GM12878 (cell line): ENCODE results near the gene KASH5. TPM values are rescaled to one million over a fixed set of nuclear protein-coding genes. Genes with fewer than 3 reads are reported as not detected.

Source experiments
- ATF3 ChIP-seq: IDR thresholded peaks from 2 replicates; pipeline ENCODE4 v1.6.1; 2011; ENCODE audit warnings: low read depth, mild to moderate bottlenecking, low read length, moderate library complexity, borderline replicate concordance; ENCODE audit errors: extremely low read depth
- BHLHE40 ChIP-seq, 2 experiments: fragments of 450-650 bp in 1 of 2; IDR thresholded peaks; 2 replicates each; pipeline ENCODE4 v1.6.1; 2011 to 2017; ENCODE audit warnings: low read depth in 2 of 2, borderline replicate concordance in 1 of 2, improper control_type of control experiment in 1 of 2, low read length in 1 of 2, mild to moderate bottlenecking in 1 of 2
- E2F4 ChIP-seq: IDR thresholded peaks from 2 replicates; pipeline ENCODE4 v1.6.1; 2012; ENCODE audit warnings: low read depth, low read length, improper control_type of control experiment
- EGR1 ChIP-seq, 2 experiments: IDR thresholded peaks; 1 replicate in 1 of 2; 2 replicates in 1 of 2; pipeline ENCODE4 v1.6.1; 2011 to 2012; ENCODE audit warnings: low read depth in 2 of 2, low read length in 2 of 2, borderline replicate concordance in 1 of 2, mild to moderate bottlenecking in 1 of 2, moderate library complexity in 1 of 2
- ETV6 ChIP-seq, 2 experiments: fragments of 450-650 bp in 1 of 2; IDR thresholded peaks in 1 of 2; conservative IDR thresholded peaks in 1 of 2; 2 replicates each; pipeline ENCODE4 v1.6.1; 2014; ENCODE audit warnings: antibody characterized with exemption in 1 of 2, borderline replicate concordance in 1 of 2, low read depth in 1 of 2, mild to moderate bottlenecking in 1 of 2, moderate library complexity in 1 of 2
- MEF2A ChIP-seq: IDR thresholded peaks from 2 replicates; pipeline ENCODE4 v1.6.1; 2011; ENCODE audit warnings: low read depth, mild to moderate bottlenecking, low read length, moderate library complexity; ENCODE audit not compliant: insufficient read depth
- MYC ChIP-seq: IDR thresholded peaks from 2 replicates; pipeline ENCODE4 v1.6.1; 2011; ENCODE audit warnings: mild to moderate bottlenecking, low read length, moderate library complexity, inconsistent platforms; ENCODE audit not compliant: insufficient read depth, insufficient replicate concordance, insufficient read length, severe bottlenecking
- NBN ChIP-seq: fragments of 450-650 bp; IDR thresholded peaks from 2 replicates; pipeline ENCODE4 v1.6.1; 2016
- NFYB ChIP-seq: IDR thresholded peaks from 2 replicates; pipeline ENCODE4 v1.6.1; 2011; ENCODE audit warnings: low read depth, mild to moderate bottlenecking, low read length, improper control_type of control experiment, moderate library complexity; ENCODE audit not compliant: insufficient read depth
- RAD21 ChIP-seq: IDR thresholded peaks from 2 replicates; pipeline ENCODE4 v1.6.1; 2011; ENCODE audit warnings: mild to moderate bottlenecking, low read depth, low read length, moderate library complexity; ENCODE audit not compliant: insufficient read depth
- RELA ChIP-seq: fragments of 450-650 bp; IDR thresholded peaks from 2 replicates; pipeline ENCODE4 v1.8.0; 2014; ENCODE audit warnings: borderline replicate concordance; ENCODE audit not compliant: partially characterized antibody
- RELB ChIP-seq: fragments of 450-650 bp; IDR thresholded peaks from 2 replicates; pipeline ENCODE4 v1.6.1; 2017; ENCODE audit warnings: low read depth, mild to moderate bottlenecking, moderate library complexity
- RFX5 ChIP-seq: IDR thresholded peaks from 2 replicates; pipeline ENCODE4 v1.6.1; 2011; ENCODE audit warnings: low read depth, low read length, improper control_type of control experiment
- SIX5 ChIP-seq: IDR thresholded peaks from 2 replicates; pipeline ENCODE4 v1.6.1; 2011; ENCODE audit warnings: mild to moderate bottlenecking, low read depth, low read length, moderate library complexity; ENCODE audit not compliant: severe bottlenecking
- SP1 ChIP-seq: IDR thresholded peaks from one replicate; pipeline ENCODE4 v1.6.1; 2011; ENCODE audit warnings: low read depth, low read length
- STAT3 ChIP-seq: IDR thresholded peaks from 2 replicates; pipeline ENCODE4 v1.6.1; 2011; ENCODE audit warnings: low read depth, low read length, improper control_type of control experiment
- SUPT20H ChIP-seq: IDR thresholded peaks from 2 replicates; pipeline ENCODE4 v1.6.1; 2011; ENCODE audit warnings: low read depth, mild to moderate bottlenecking, low read length, moderate library complexity, borderline replicate concordance; ENCODE audit not compliant: control insufficient read depth
- YY1 ChIP-seq: IDR thresholded peaks from 2 replicates; pipeline ENCODE4 v1.6.1; 2011; ENCODE audit warnings: low read depth, mild to moderate bottlenecking, low read length
- ZBED1 ChIP-seq: IDR thresholded peaks from 2 replicates; pipeline ENCODE4 v1.6.1; 2016; ENCODE audit warnings: borderline replicate concordance
- polyA plus RNA-seq, 11 experiments: library from polyadenylated mRNA; depleted of rRNA in 4 of 11; unstranded in 6 of 11; stranded (reverse) in 5 of 11; fragments of >200 nt; fragmentation: Nextera tagmentation in 4 of 11; fragmentation: Illumina TruSeq in 1 of 11; extraction: Ambion mirVana in 4 of 11; extraction: Trizol in 1 of 11; gene quantifications; 1 replicate in 1 of 11; 2 replicates in 10 of 11; pipeline versions ENCODE4 v1.2.1 to v1.2.3, GENCODE V29; 2011 to 2016; ENCODE audit warnings: inconsistent platforms in 2 of 11, missing spikeins in 2 of 11, low read depth in 1 of 11
- total RNA-seq, 4 experiments: library from RNA; depleted of rRNA in 3 of 4; stranded (reverse); fragments of >200 nt in 3 of 4; fragmentation: Illumina TruSeq in 1 of 4; extraction: Trizol in 1 of 4; gene quantifications; 2 replicates each; pipeline versions ENCODE4 v1.2.1 to v1.2.3, GENCODE V29; 2013 to 2021
- TF ChIP-seq, protein P1 (sequence below): IDR thresholded peaks from 2 replicates; pipeline ENCODE4 v1.6.1; 2011; ENCODE audit warnings: low read depth, low read length, improper control_type of control experiment, borderline replicate concordance
- TF ChIP-seq, protein P2 (sequence below): fragments of 450-650 bp; IDR thresholded peaks from 2 replicates; pipeline ENCODE4 v1.6.1; 2018; ENCODE audit warnings: mild to moderate bottlenecking, low read depth, moderate library complexity; ENCODE audit not compliant: partially characterized antibody
- TF ChIP-seq, protein P3 (sequence below): fragments of 450-650 bp; IDR thresholded peaks from 2 replicates; pipeline ENCODE4 v1.6.1; 2014; ENCODE audit warnings: mild to moderate bottlenecking

The KASH5 gene
- total and polyA plus RNA-seq, 10 of the 15 experiments (the other 5 are each of a cell fraction or from before 2014, with no cell fraction given) = 0.03 to 0.06 (median 0.05) TPM; not detected in 7

DNA sequence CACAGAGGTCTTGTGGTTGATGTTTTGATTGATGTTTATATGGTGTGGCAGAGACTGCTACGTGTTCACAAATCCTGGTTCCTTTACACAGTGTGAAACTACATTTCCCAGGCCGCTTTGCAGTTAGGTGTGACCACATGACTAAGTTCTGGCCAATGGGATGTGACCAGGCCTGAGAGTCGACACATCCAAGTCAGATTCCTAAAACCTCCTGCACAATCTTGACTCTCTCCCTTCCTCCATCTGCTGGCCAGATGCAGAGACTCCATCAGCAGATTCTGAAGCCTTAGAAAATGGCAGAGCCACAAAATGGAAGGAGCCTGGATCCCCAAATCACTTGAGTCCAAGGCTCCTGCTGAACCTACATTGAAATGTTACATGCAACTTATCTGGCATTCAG, 40.2 kb upstream of the KASH5 start (continued):
- TF ChIP-seq MEF2A = no peak
- no peak for TF ChIP-seq SUPT20H
- TF ChIP-seq STAT3 = no peak
- TF ChIP-seq RFX5 = no peak
- TF ChIP-seq, protein P1, sequence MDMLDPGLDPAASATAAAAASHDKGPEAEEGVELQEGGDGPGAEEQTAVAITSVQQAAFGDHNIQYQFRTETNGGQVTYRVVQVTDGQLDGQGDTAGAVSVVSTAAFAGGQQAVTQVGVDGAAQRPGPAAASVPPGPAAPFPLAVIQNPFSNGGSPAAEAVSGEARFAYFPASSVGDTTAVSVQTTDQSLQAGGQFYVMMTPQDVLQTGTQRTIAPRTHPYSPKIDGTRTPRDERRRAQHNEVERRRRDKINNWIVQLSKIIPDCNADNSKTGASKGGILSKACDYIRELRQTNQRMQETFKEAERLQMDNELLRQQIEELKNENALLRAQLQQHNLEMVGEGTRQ = peak; percentile 35; the same call in 1 of the 2 replicates
- no peak for TF ChIP-seq NBN
- no peak for TF ChIP-seq RELA
- TF ChIP-seq, protein P2, sequence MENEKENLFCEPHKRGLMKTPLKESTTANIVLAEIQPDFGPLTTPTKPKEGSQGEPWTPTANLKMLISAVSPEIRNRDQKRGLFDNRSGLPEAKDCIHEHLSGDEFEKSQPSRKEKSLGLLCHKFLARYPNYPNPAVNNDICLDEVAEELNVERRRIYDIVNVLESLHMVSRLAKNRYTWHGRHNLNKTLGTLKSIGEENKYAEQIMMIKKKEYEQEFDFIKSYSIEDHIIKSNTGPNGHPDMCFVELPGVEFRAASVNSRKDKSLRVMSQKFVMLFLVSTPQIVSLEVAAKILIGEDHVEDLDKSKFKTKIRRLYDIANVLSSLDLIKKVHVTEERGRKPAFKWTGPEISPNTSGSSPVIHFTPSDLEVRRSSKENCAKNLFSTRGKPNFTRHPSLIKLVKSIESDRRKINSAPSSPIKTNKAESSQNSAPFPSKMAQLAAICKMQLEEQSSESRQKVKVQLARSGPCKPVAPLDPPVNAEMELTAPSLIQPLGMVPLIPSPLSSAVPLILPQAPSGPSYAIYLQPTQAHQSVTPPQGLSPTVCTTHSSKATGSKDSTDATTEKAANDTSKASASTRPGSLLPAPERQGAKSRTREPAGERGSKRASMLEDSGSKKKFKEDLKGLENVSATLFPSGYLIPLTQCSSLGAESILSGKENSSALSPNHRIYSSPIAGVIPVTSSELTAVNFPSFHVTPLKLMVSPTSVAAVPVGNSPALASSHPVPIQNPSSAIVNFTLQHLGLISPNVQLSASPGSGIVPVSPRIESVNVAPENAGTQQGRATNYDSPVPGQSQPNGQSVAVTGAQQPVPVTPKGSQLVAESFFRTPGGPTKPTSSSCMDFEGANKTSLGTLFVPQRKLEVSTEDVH = no peak
- TF ChIP-seq RELB = no peak
- TF ChIP-seq SP1 = no peak
- TF ChIP-seq ZBED1 = no peak
- no peak for TF ChIP-seq MYC
- TF ChIP-seq BHLHE40 (IDR thresholded peaks at IDR 0.05; ENCODE audit: borderline replicate concordance in 1 of 2, low read depth in 2 of 2, low read length in 1 of 2) = no peak
- no peak for TF ChIP-seq EGR1 (IDR thresholded peaks at IDR 0.05; ENCODE audit: borderline replicate concordance in 1 of 2, low read depth in 2 of 2, low read length in 2 of 2)
- peak; percentile 74 for TF ChIP-seq SIX5
- TF ChIP-seq NFYB = peak; percentile 71
- no peak for TF ChIP-seq E2F4
- TF ChIP-seq ATF3 = peak; percentile 46; the same call in 1 of the 2 replicates
- no peak for TF ChIP-seq ETV6 (conservative IDR thresholded peaks at IDR 0.05 in 1 of 2, IDR thresholded peaks at IDR 0.05 in 1 of 2; ENCODE audit: borderline replicate concordance in 1 of 2, low read depth in 1 of 2)
- peak; percentile 79 for TF ChIP-seq YY1
- TF ChIP-seq, protein P3, sequence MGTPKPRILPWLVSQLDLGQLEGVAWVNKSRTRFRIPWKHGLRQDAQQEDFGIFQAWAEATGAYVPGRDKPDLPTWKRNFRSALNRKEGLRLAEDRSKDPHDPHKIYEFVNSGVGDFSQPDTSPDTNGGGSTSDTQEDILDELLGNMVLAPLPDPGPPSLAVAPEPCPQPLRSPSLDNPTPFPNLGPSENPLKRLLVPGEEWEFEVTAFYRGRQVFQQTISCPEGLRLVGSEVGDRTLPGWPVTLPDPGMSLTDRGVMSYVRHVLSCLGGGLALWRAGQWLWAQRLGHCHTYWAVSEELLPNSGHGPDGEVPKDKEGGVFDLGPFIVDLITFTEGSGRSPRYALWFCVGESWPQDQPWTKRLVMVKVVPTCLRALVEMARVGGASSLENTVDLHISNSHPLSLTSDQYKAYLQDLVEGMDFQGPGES = no peak
- TF ChIP-seq RAD21 = no peak
